ENCODE measurements around the gene PHEX.

DNA sequence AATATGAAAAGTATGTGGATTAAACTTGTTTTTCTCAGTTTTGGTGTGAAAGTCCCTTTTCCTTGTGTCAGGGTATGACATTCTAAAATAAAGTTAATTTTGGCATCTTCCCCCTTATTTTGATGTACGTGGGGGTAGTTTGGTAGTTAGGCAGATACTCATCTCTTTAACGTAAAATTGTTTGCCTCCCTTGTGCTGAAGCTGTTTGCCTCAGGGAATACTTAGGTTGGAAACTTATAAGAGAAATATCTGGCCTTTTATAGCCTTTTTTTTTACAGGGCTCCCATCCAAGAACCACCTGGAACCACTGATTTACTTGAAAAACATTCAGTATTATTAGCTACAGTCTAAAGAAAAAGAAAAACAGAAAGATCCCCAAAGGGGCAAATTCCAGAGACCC is 85.5 kb downstream of the PHEX start:
- TF ChIP-seq, protein P1, sequence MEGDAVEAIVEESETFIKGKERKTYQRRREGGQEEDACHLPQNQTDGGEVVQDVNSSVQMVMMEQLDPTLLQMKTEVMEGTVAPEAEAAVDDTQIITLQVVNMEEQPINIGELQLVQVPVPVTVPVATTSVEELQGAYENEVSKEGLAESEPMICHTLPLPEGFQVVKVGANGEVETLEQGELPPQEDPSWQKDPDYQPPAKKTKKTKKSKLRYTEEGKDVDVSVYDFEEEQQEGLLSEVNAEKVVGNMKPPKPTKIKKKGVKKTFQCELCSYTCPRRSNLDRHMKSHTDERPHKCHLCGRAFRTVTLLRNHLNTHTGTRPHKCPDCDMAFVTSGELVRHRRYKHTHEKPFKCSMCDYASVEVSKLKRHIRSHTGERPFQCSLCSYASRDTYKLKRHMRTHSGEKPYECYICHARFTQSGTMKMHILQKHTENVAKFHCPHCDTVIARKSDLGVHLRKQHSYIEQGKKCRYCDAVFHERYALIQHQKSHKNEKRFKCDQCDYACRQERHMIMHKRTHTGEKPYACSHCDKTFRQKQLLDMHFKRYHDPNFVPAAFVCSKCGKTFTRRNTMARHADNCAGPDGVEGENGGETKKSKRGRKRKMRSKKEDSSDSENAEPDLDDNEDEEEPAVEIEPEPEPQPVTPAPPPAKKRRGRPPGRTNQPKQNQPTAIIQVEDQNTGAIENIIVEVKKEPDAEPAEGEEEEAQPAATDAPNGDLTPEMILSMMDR (IDR thresholded peaks at IDR 0.05), result no peak
- TF ChIP-seq POLR2AphosphoS5 (IDR thresholded peaks at IDR 0.05), result no peak
